ENCODE data around the gene LRBA.

Gene LRBA

DNA sequence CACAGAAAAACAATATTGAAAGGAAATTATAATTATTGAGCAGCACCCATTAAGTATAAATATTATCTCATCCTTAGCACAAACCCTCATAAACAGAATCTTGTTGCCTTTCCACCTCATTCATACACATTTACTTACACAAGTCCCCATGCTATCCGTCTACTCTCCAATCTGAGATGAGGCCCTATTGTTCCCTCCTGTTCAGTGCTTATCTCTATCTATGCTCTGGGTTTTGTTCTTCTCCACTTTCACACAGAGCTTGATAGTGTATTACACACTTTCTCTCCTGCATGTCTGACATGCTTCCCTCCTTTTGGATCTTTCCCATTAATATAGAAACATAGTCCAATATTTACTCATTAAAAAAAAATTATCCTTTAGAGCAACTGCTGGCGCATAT lies 671.3 kb downstream of the LRBA start:
- H3K9me3 ChIP-seq (ENCODE audit: control insufficient read depth, insufficient read depth, low read length), result no peaks in the 10 kb centered on the region
- H3K4me3 ChIP-seq (ENCODE audit: low read length), result no peak overlapping the region
- no peak for DNase-seq (ENCODE audit: low read depth, low spot score)
- no peaks in the 10 kb centered on the region for H3K27me3 ChIP-seq (ENCODE audit: control insufficient read depth, insufficient read depth, low read length)
- WGBS (ENCODE audit: insufficient coverage, insufficient read length), result 100% methylated on average over 1 of the region's 2 CpGs
- H3K4me1 ChIP-seq (ENCODE audit: control insufficient read depth, insufficient read depth, low read length), result no peaks in the 10 kb centered on the region
- no peaks in the 10 kb centered on the region for H3K36me3 ChIP-seq (ENCODE audit: control insufficient read depth, insufficient read depth, low read length)
- H3K27ac ChIP-seq (ENCODE audit: low read length), result no peak overlapping the region

GRCh38 chr4:150342945-150343344 lies 672.1 kb downstream of the LRBA start:
- Histone ChIP-seq H3K4me3 (ENCODE audit: low read length) (no peak overlapping the region), H3K27ac (ENCODE audit: low read length) (no peak overlapping the region), H3K9me3 (ENCODE audit: control insufficient read depth, insufficient read depth, low read length) (no peaks in the 10 kb centered on the region), H3K27me3 (ENCODE audit: control insufficient read depth, insufficient read depth, low read length) (no peaks in the 10 kb centered on the region), H3K36me3 (ENCODE audit: control insufficient read depth, insufficient read depth, low read length) (no peaks in the 10 kb centered on the region), H3K4me1 (ENCODE audit: control insufficient read depth, insufficient read depth, low read length) (no peaks in the 10 kb centered on the region)
- DNase-seq (ENCODE audit: low read depth, low spot score), result no peak
- WGBS (ENCODE audit: insufficient coverage, insufficient read length), result no CpG with 5 or more reads among the region's 2 CpGs

DNA sequence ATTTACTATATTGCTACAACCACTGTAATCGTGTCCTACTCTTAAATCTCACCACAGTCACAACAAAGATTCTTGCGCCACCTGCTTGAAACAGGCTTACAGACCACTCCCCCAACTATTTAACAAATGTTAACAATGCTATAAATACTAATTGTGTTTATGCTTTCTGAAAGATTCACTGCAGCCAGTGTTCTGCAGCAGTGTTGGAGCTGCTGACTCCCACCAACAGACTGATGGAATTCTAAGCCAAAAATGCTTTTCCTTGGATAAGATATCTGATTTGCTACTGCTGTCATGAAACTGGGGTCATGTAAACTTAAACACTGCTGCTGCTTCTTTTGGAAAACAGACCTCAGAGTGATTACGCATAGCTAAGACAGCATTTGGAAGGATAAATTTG lies 677.4 kb downstream of the LRBA start:
- DNase-seq (ENCODE audit: low read depth, low spot score), result no peak
- Histone ChIP-seq H3K9me3 (ENCODE audit: control insufficient read depth, insufficient read depth, low read length) (no peaks in the 10 kb centered on the region), H3K4me3 (ENCODE audit: low read length) (no peak overlapping the region), H3K27ac (ENCODE audit: low read length) (no peak overlapping the region), H3K4me1 (ENCODE audit: control insufficient read depth, insufficient read depth, low read length) (no peaks in the 10 kb centered on the region; the same call in 1 of the 2 replicates), H3K36me3 (ENCODE audit: control insufficient read depth, insufficient read depth, low read length) (no peaks in the 10 kb centered on the region), H3K27me3 (ENCODE audit: control insufficient read depth, insufficient read depth, low read length) (no peaks in the 10 kb centered on the region)
- no CpG with 5 or more reads among the region's 3 CpGs for whole genome bisulfite sequencing (ENCODE audit: insufficient coverage, insufficient read length)

- Histone ChIP-seq H3K27me3 (ENCODE audit: control insufficient read depth, insufficient read depth, low read length) (no peaks in the 10 kb centered on the region), H3K4me3 (ENCODE audit: low read length) (no peak overlapping the region), H3K4me1 (ENCODE audit: control insufficient read depth, insufficient read depth, low read length) (no peaks in the 10 kb centered on the region; the same call in 1 of the 2 replicates), H3K36me3 (ENCODE audit: control insufficient read depth, insufficient read depth, low read length) (no peaks in the 10 kb centered on the region), H3K9me3 (ENCODE audit: control insufficient read depth, insufficient read depth, low read length) (no peaks in the 10 kb centered on the region), H3K27ac (ENCODE audit: low read length) (no peak overlapping the region)
- no peak for DNase-seq (ENCODE audit: low read depth, low spot score)
- no CpG with 5 or more reads among the region's 5 CpGs for WGBS (ENCODE audit: insufficient coverage, insufficient read length)
Observed at GRCh38 chr4:150336676-150337412, 678.2 kb downstream of the LRBA start.

- no peaks in the 10 kb centered on the region for H3K9me3 ChIP-seq (ENCODE audit: control insufficient read depth, insufficient read depth, low read length)
- no peaks in the 10 kb centered on the region for H3K36me3 ChIP-seq (ENCODE audit: control insufficient read depth, insufficient read depth, low read length)
- H3K4me3 ChIP-seq (ENCODE audit: low read length), result no peak overlapping the region
- H3K27me3 ChIP-seq (ENCODE audit: control insufficient read depth, insufficient read depth, low read length), result no peaks in the 10 kb centered on the region
- H3K4me1 ChIP-seq (ENCODE audit: control insufficient read depth, insufficient read depth, low read length), result no peaks in the 10 kb centered on the region; the same call in 1 of the 2 replicates
- no peak overlapping the region for H3K27ac ChIP-seq (ENCODE audit: low read length)
- DNase-seq (ENCODE audit: low read depth, low spot score), result no peak
Observed at GRCh38 chr4:150332961-150333360, 682.1 kb downstream of the LRBA start.

- Histone ChIP-seq H3K36me3 (ENCODE audit: control insufficient read depth, insufficient read depth, low read length) (no peaks in the 10 kb centered on the region), H3K27ac (ENCODE audit: low read length) (no peak overlapping the region), H3K4me3 (ENCODE audit: low read length) (no peak overlapping the region), H3K27me3 (ENCODE audit: control insufficient read depth, insufficient read depth, low read length) (no peaks in the 10 kb centered on the region), H3K9me3 (ENCODE audit: control insufficient read depth, insufficient read depth, low read length) (no peaks in the 10 kb centered on the region), H3K4me1 (ENCODE audit: control insufficient read depth, insufficient read depth, low read length) (no peaks in the 10 kb centered on the region)
- DNase-seq (ENCODE audit: low read depth, low spot score), result no peak
Observed at GRCh38 chr4:150332086-150332485, 683.0 kb downstream of the LRBA start.

GRCh38 chr4:150329373-150329772 lies 685.7 kb downstream of the LRBA start:
- no peak overlapping the region for H3K4me3 ChIP-seq (ENCODE audit: low read length)
- DNase-seq (ENCODE audit: low read depth, low spot score), result no peak
- no peaks in the 10 kb centered on the region for H3K27me3 ChIP-seq (ENCODE audit: control insufficient read depth, insufficient read depth, low read length)
- H3K4me1 ChIP-seq (ENCODE audit: control insufficient read depth, insufficient read depth, low read length), result no peaks in the 10 kb centered on the region
- H3K27ac ChIP-seq (ENCODE audit: low read length), result no peak overlapping the region
- no peaks in the 10 kb centered on the region for H3K36me3 ChIP-seq (ENCODE audit: control insufficient read depth, insufficient read depth, low read length)
- H3K9me3 ChIP-seq (ENCODE audit: control insufficient read depth, insufficient read depth, low read length), result no peaks in the 10 kb centered on the region

DNA sequence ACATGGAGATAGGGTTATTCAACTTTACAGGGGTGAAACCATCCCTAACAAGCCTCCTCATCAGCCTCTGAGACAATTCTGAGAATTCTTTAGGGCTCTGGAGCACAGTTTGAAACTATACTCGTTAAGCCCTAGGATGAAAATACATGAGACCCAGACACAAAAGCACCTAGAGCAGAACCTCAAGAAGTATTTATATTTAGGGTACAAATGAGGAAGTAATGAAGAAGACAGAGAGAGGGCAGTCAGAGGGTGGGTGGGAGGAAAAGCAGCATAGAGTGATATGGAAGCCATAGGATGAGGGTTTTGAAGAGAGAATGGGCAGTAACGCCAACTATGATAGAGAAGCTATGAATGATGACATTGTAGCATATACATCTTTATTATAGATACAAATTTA lies 686.6 kb downstream of the LRBA start:
- no peak overlapping the region for H3K27ac ChIP-seq (ENCODE audit: low read length)
- H3K4me3 ChIP-seq (ENCODE audit: low read length), result no peak overlapping the region
- H3K27me3 ChIP-seq (ENCODE audit: control insufficient read depth, insufficient read depth, low read length), result no peaks in the 10 kb centered on the region
- H3K4me1 ChIP-seq (ENCODE audit: control insufficient read depth, insufficient read depth, low read length), result no peaks in the 10 kb centered on the region
- no peaks in the 10 kb centered on the region for H3K36me3 ChIP-seq (ENCODE audit: control insufficient read depth, insufficient read depth, low read length)
- no peaks in the 10 kb centered on the region for H3K9me3 ChIP-seq (ENCODE audit: control insufficient read depth, insufficient read depth, low read length)
- DNase-seq (ENCODE audit: low read depth, low spot score), result no peak
- WGBS (ENCODE audit: insufficient coverage, insufficient read length), result no CpG with 5 or more reads among the region's 2 CpGs

DNA sequence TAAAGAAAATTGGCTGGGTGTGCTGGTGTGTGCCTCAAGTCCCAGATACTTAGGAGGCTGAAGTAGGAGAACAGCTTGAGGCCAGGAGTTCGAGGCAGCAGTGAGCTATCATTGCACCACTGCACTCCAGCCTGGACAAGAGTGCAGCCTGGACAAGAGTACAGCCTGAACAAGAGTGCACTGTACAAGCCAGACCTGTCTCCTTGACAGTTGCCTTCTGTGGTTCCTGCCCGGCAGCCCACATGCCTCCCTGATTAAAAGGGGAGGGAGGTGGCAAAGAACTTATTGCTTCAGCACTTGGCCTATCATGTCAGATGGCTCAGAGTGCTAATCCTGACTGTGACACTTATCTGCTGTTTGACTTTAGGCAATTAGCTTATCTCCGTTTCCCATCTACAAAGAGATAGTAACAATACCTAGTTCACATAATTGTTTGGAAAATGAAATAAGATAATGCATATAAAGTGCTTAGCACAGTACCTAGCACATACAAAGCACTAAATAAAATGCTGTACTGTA lies 687.8 kb downstream of the LRBA start:
- Histone ChIP-seq H3K4me3 (ENCODE audit: low read length) (no peak overlapping the region), H3K36me3 (ENCODE audit: control insufficient read depth, insufficient read depth, low read length) (no peaks in the 10 kb centered on the region), H3K27ac (ENCODE audit: low read length) (no peak overlapping the region), H3K27me3 (ENCODE audit: control insufficient read depth, insufficient read depth, low read length) (no peaks in the 10 kb centered on the region), H3K9me3 (ENCODE audit: control insufficient read depth, insufficient read depth, low read length) (no peaks in the 10 kb centered on the region), H3K4me1 (ENCODE audit: control insufficient read depth, insufficient read depth, low read length) (no peaks in the 10 kb centered on the region)
- no CpG with 5 or more reads among the region's 3 CpGs for WGBS (ENCODE audit: insufficient coverage, insufficient read length)
- DNase-seq (ENCODE audit: low read depth, low spot score), result no peak

DNA sequence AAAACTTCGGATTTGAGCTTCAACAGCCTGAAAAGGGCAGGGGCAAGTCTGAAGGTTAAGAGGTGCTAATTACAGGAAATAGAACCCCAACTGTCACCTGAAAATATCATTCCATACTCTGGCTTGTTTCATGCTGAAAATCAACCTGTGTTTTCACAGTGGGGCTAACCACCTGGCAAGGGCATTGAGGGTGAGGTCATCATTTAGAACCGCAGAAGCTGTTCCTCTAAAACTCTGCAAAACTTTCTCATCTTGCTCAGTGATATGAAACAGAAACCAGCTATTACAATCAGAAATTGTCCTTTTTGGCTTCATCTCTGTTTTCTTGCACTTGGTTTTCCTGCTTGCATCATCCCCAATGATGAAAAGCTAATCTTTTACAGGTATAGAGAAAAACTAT lies 689.2 kb downstream of the LRBA start:
- WGBS (ENCODE audit: insufficient coverage, insufficient read length), result no CpG with 5 or more reads among the region's 2 CpGs
- no peaks in the 10 kb centered on the region for H3K27me3 ChIP-seq (ENCODE audit: control insufficient read depth, insufficient read depth, low read length)
- H3K9me3 ChIP-seq (ENCODE audit: control insufficient read depth, insufficient read depth, low read length), result no peaks in the 10 kb centered on the region
- no peaks in the 10 kb centered on the region for H3K36me3 ChIP-seq (ENCODE audit: control insufficient read depth, insufficient read depth, low read length)
- no peaks in the 10 kb centered on the region for H3K4me1 ChIP-seq (ENCODE audit: control insufficient read depth, insufficient read depth, low read length)
- no peak for DNase-seq (ENCODE audit: low read depth, low spot score)
- no peak overlapping the region for H3K27ac ChIP-seq (ENCODE audit: low read length)
- H3K4me3 ChIP-seq (ENCODE audit: low read length), result no peak overlapping the region
